MM.1S (cell line): ENCODE measurements around the gene KDM4C.

Experiments used
- DNase-seq: peaks from one replicate; pipeline ENCODE4 v3.0.0-alpha.2; 2015
- H2AFZ ChIP-seq: fragments of 300-600 bp; sonication (generic); 2 replicates; pipeline ENCODE4 v1.6.0; 2016; ENCODE audit warnings: antibody characterized with exemption, low read length
- H3F3A ChIP-seq: fragments of 300-600 bp; sonication (generic); 2 replicates; pipeline ENCODE4 v1.6.1; 2016; ENCODE audit warnings: mild to moderate bottlenecking, antibody characterized with exemption, low read length, moderate library complexity, mixed read lengths; ENCODE audit not compliant: insufficient read depth
- H3K27ac ChIP-seq: fragments of 300-600 bp; sonication (generic); 2 replicates; pipeline ENCODE4 v1.5.1; 2016; ENCODE audit warnings: mild to moderate bottlenecking, low read length
- H3K27me3 ChIP-seq: fragments of 300-600 bp; sonication (generic); replicated peaks from 2 replicates; pipeline ENCODE4 v1.6.0; 2016; ENCODE audit warnings: low read length; ENCODE audit not compliant: insufficient read depth
- H3K36me3 ChIP-seq: fragments of 300-600 bp; sonication (generic); replicated peaks from 2 replicates; pipeline ENCODE4 v1.6.1; 2016; ENCODE audit warnings: mild to moderate bottlenecking, low read length, mixed read lengths; ENCODE audit not compliant: insufficient read depth
- H3K4me1 ChIP-seq: fragments of 300-600 bp; sonication (generic); 2 replicates; pipeline ENCODE4 v1.6.1; 2016; ENCODE audit warnings: low read length, mixed read lengths
- H3K4me2 ChIP-seq: fragments of 300-600 bp; sonication (generic); 2 replicates; pipeline ENCODE4 v1.6.0; 2016; ENCODE audit warnings: low read depth, low read length
- H3K4me3 ChIP-seq: fragments of 300-600 bp; sonication (generic); 2 replicates; pipeline ENCODE4 v1.5.1; 2016; ENCODE audit warnings: low read length, mixed read lengths
- H3K79me2 ChIP-seq: fragments of 300-600 bp; sonication (generic); 2 replicates; pipeline ENCODE4 v1.6.1; 2016; ENCODE audit warnings: mixed run types, low read length, mixed read lengths
- H3K9ac ChIP-seq: fragments of 300-600 bp; sonication (generic); 2 replicates; pipeline ENCODE4 v1.6.1; 2016; ENCODE audit warnings: low read length, mixed read lengths
- H3K9me2 ChIP-seq: fragments of 300-600 bp; sonication (generic); replicated peaks from 2 replicates; pipeline ENCODE4 v1.6.1; 2016; ENCODE audit warnings: mild to moderate bottlenecking, low read length, mixed read lengths; ENCODE audit not compliant: insufficient read depth
- H3K9me3 ChIP-seq: fragments of 300-600 bp; sonication (generic); replicated peaks from 2 replicates; pipeline ENCODE4 v1.6.1; 2016; ENCODE audit warnings: mild to moderate bottlenecking, low read length, mixed read lengths; ENCODE audit not compliant: insufficient read depth
- H4K20me1 ChIP-seq: fragments of 300-600 bp; sonication (generic); 2 replicates; pipeline ENCODE4 v1.6.1; 2016; ENCODE audit warnings: mild to moderate bottlenecking, low read length, moderate library complexity, mixed read lengths; ENCODE audit not compliant: insufficient read depth
- CTCF ChIP-seq: fragments of 300-600 bp; sonication (generic); IDR thresholded peaks from 2 replicates; pipeline ENCODE4 v1.5.1; 2016; ENCODE audit warnings: antibody characterized with exemption, low read length, mixed read lengths
- EZH2 ChIP-seq: fragments of 300-600 bp; sonication (generic); optimal IDR thresholded peaks from 2 replicates; pipeline ENCODE3; 2017; ENCODE audit warnings: low read depth, mild to moderate bottlenecking, antibody characterized with exemption, low read length, mixed read lengths
- EZH2phosphoT487 ChIP-seq: fragments of 300-600 bp; sonication (generic); IDR thresholded peaks from 2 replicates; pipeline ENCODE4 v1.6.1; 2018; ENCODE audit warnings: antibody characterized with exemption, low read length

The KDM4C gene

GRCh38 chr9:6877671-6878161, 119.9 kb downstream of the KDM4C start:
- Histone ChIP-seq H3K4me1 (no peaks in the 10 kb centered on the region), H3K9ac (no peak overlapping the region), H3K9me3 (no peaks in the 10 kb centered on the region), H3K27me3 (no peaks in the 10 kb centered on the region), H3K79me2 (no peaks in the 10 kb centered on the region), H3K4me2 (no peak overlapping the region), H3K4me3 (no peak overlapping the region), H3K27ac (no peak overlapping the region), H2AFZ (no peak overlapping the region), H3K9me2 (no peaks in the 10 kb centered on the region), H3F3A (no peaks in the 10 kb centered on the region), H4K20me1 (no peaks in the 10 kb centered on the region), H3K36me3 (no peaks in the 10 kb centered on the region)
- no peak for DNase-seq
- TF ChIP-seq EZH2phosphoT487 (no peak), EZH2 (no peak), CTCF (no peak)

GRCh38 chr9:6880626-6881025, 122.9 kb downstream of the KDM4C start:
- Histone ChIP-seq H3F3A (no peaks in the 10 kb centered on the region), H3K27ac (no peak overlapping the region), H3K9me2 (no peaks in the 10 kb centered on the region), H3K4me1 (no peaks in the 10 kb centered on the region), H3K9me3 (no peaks in the 10 kb centered on the region), H3K79me2 (no peaks in the 10 kb centered on the region), H2AFZ (no peak overlapping the region), H3K27me3 (no peaks in the 10 kb centered on the region), H3K36me3 (no peaks in the 10 kb centered on the region), H3K9ac (no peak overlapping the region), H3K4me3 (no peak overlapping the region), H4K20me1 (no peaks in the 10 kb centered on the region), H3K4me2 (no peak overlapping the region)
- no peak for DNase-seq
- TF ChIP-seq EZH2, result no peak

GRCh38 chr9:6884101-6884500, 126.3 kb downstream of the KDM4C start:
- Histone ChIP-seq H3K4me1 (no peaks in the 10 kb centered on the region), H3K9me3 (no peaks in the 10 kb centered on the region), H3K27me3 (no peaks in the 10 kb centered on the region), H3K27ac (no peak overlapping the region), H3K36me3 (no peaks in the 10 kb centered on the region), H3K79me2 (no peaks in the 10 kb centered on the region), H2AFZ (no peak overlapping the region), H3K9me2 (no peaks in the 10 kb centered on the region), H3K9ac (no peak overlapping the region), H3K4me2 (no peak overlapping the region), H3K4me3 (no peak overlapping the region), H3F3A (no peaks in the 10 kb centered on the region), H4K20me1 (no peaks in the 10 kb centered on the region)
- TF ChIP-seq CTCF (no peak), EZH2phosphoT487 (no peak), EZH2 (no peak)
- no peak for DNase-seq

- Histone ChIP-seq H3K79me2 (no peaks in the 10 kb centered on the region), H4K20me1 (no peaks in the 10 kb centered on the region), H3K4me1 (no peaks in the 10 kb centered on the region), H3K27ac (no peak overlapping the region), H3K4me2 (no peak overlapping the region), H2AFZ (no peak overlapping the region), H3K27me3 (no peaks in the 10 kb centered on the region), H3K9me2 (no peaks in the 10 kb centered on the region), H3K9ac (no peak overlapping the region), H3K9me3 (no peaks in the 10 kb centered on the region), H3K36me3 (no peaks in the 10 kb centered on the region), H3F3A (no peaks in the 10 kb centered on the region), H3K4me3 (no peak overlapping the region)
- TF ChIP-seq EZH2 (no peak), EZH2phosphoT487 (no peak), CTCF (no peak)
- DNase-seq, result no peak
These were observed 127.2 kb downstream of the KDM4C start for GRCh38 chr9:6884990-6885389.
